Measurements from ENCODE around the gene OR8B8.
"Not testable (repeated sequence)": the region's sequence is repeated elsewhere in the genome, so short reads cannot be mapped to it uniquely, and the experiment has no call there.

The OR8B8 gene, protein sequence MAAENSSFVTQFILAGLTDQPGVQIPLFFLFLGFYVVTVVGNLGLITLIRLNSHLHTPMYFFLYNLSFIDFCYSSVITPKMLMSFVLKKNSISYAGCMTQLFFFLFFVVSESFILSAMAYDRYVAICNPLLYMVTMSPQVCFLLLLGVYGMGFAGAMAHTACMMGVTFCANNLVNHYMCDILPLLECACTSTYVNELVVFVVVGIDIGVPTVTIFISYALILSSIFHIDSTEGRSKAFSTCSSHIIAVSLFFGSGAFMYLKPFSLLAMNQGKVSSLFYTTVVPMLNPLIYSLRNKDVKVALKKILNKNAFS

DNA sequence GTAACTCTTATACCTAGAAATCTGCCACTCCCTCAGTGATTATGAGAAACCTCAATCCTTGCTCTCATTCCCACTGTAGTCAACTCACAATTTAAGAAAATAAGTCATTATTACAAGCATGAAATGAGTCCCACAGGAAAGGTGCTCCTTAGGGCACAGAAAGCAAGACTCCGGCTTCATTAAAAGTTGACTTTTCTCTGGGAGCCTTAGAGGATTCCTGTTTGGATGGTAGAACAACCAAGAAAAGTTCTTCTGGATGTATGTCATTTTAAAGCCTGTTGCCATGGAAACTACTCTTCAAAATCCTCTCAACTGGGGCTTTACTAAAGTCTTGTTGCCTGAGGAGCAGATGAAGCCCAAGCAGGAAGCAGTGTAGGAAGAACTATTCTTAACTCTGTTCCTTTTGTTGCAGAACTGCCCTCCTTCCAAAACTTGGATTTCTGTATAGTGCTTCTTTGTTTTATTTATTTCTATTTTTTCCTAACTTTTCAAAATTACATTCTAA is at the start of gene OR8B8:
Gene OR8B8, minus strand, starts transcription at position 51 of the 505 bp plus-strand sequence. CDS start 4,611 bp downstream, outside the sequence.
- DNase-seq: no peak

DNA sequence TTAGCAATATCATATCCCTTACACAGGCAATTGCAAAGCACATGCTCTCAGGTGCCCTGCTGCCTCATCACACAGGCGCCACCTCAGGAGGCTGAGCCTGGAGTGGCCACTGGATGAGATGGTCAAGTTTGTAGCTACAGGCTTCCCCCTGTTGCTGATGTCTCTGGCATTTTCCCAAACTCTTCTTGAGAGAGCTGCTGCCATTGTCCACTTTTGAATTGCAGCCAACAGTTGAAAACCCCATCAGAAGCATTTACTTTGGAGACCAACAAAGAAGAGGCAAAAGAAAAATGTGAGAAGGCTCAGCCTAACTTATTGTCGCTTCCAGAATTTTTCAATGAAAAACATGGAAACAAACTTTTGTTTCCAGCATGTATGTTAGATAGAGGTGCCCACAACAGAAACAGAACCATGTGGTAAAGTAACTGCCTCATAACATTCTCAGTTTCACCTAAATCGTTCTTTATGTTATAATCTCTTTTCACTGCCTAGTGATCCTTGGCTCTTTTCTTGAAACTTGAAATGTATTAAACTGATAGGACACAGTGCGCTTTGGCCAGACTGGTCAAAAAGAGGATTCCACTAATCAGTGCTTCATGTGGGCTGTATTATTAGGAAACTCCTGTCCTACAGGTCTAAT is 47.6 kb upstream of the OR8B8 start:
- no peak for DNase-seq

GRCh38 chr11:124483422-124483821 is 37.9 kb upstream of the OR8B8 start:
- DNase-seq: no peak

DNA sequence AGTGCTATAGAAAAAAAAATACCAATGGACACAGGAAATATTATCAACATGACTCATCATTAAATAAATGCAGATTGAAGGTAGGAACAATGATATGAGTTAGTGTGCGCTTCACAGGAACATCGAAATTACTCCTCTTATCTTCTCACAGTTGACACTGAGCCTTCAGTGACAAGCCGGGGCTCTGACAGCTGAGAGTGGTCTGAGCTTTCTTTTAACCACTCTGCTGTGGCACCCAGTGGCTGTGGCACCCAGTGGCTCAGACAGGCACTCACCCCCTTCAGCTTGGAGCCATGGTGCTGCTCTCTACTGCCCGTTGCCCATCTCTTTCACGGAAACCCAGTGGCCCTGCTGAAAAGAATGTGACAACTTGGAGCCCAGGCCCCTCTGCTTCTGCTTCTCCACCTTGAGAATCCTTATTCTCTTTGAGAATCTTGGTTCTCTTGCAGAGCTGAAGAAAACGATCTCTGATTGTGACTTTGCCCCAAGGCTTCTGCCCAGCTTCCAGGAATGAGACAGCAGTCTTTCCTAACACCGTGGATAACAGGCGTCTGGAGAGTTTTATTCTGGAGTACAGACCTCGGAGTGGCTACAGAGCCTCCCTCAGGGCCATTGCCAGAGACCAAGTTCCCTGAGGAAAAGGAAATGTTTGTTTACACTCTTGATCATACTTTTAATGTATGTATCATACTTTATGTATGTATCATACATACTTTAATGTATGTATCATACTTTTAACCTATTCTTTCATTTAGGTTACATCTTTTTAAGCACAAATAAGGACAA is 37.1 kb upstream of the OR8B8 start:
- no peak for DNase-seq

- no peak for DNase-seq
Observed at GRCh38 chr11:124481365-124482323, 36.1 kb upstream of the OR8B8 start.

DNA sequence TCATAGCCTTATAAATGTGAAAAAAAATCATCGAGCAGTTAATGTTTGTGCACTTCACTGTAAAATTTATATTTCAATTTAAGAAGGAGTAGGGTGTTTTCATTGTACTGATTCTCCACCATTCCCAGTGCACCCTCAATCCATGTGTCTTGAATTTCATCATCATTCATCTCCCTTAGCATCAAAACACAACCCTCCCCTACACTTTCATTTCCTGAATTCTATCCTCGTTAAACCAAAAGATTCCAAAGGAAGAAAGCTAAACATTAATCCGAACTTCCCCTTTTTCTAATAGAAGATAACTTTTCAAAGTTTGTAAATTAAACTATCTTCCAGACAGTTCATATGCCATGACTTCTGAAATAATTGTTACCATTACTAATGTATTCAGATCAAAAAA is 34.1 kb upstream of the OR8B8 start:
- DNase-seq: no peak

DNA sequence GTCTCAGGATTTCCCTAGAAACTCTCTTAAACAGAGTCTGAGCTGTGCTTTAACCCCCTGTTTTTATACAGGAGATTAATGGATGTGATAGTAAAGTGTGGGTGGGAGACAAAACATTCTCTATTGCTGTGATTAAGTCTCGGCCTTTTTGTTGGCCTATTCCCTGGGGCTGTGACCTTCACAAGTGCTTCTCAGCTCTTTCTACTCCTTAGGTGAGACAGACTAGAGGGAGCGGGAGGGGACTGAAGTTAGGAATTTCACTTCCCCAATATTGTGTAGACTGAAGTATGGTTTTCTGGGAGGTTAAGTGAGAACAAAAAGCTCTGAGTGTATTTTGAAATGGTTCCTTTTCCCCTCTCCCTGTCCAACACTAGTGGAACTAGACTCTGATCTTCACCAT is 29.8 kb upstream of the OR8B8 start:
- DNase-seq: no peak

DNA sequence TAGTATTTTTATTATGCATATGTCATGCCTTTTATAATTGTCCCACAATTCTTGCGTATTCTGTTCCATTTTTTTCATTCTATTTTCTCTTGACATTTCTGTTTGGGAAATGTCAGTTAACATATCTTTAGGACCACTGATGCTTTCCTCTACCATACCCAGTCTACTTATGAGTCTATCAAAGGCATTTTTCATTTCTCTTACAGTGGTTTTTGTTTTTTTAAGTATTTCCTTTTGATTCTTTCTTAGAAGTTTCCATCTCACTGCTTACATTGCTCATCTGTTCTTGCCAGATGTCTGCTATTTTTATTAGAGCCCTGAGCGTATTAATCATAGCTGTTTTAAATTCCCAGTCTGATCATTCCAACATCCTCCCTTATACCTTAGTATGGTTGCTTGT is 29.3 kb upstream of the OR8B8 start:
- no peak for DNase-seq

GRCh38 chr11:124474079-124474478 is 28.6 kb upstream of the OR8B8 start:
- no peak for DNase-seq

GRCh38 chr11:124473476-124473875 is 28.0 kb upstream of the OR8B8 start:
- DNase-seq: no peak

DNA sequence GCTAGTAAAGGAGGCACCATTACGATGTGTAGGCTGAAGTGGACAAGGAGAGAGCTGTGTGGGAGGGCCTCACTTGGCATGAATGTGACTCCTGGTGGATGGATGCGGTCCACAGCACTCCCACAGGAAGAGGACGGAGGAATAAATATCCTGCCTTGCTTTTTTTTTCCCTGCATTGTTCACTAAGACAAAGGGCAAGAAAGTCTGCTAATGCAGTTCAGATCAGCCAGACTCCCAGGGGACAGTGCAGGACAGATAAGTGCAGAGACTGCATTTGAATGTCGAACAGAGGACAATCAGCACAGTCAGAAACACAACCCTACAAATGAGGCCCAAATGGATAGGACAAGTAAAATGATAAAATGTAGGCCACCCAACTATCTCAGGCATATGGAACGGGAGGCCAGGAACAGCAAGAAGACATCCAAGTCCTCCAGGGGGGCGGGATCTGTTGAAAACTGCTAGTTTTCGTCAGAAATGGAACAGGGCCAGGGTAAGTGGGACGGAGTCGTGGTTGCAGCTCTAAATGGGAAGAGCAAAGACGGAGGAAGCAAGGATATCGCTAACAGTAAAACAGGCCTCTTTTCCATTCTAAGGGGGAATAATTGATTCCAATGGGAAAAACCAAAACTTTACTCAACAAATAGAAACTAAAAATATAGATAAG is 25.2 kb upstream of the OR8B8 start:
- DNase-seq: no peak

GRCh38 chr11:124467381-124467927 is 22.0 kb upstream of the OR8B8 start:
- DNase-seq: no peak

DNA sequence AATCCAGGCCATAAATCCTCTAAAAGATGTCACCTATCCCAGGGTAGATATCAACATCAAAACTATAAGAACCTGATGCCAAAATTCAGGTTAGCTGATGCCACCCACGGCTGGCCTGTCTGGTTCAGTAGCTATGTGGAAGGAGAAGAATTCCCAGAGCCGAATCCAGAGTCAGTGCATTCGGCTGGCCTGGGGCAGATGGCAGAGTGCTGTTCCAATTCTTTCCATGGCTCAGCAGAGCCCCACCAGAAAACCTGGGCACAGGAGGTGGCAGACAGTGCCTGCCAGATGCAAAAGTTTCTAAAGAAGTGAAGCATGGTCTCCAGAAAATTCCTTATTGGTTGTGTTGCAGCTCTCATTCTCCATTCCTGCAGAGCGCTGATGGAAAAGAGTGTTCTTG is 19.9 kb upstream of the OR8B8 start:
- DNase-seq: no peak

GRCh38 chr11:124463990-124464389 is 18.5 kb upstream of the OR8B8 start:
- DNase-seq: no peak

- no peak for DNase-seq
Observed at GRCh38 chr11:124463324-124463723, 17.8 kb upstream of the OR8B8 start.

GRCh38 chr11:124460459-124460858 is 15.0 kb upstream of the OR8B8 start:
- no peak for DNase-seq

- DNase-seq: not testable (repeated sequence)
Observed at GRCh38 chr11:124459379-124459778, 13.9 kb upstream of the OR8B8 start.

DNA sequence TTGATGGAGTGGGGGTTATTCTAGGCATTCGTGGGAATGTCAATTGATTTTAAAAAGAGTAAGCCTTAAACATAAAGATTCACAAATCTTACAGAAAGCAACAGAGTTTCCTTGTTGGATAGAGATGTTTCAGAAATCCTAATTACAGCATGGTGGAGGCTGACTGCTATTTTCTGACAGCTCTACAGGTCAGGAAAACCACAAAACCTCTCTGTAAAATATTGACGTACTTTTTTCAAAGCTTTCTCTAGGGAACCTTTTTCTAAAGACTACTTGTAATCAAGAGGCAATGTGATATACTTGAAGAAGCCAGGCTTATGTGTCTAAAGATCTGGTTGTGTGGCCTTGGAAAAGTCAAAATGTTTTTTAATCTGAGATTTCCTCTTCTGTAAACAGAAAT is 9.1 kb upstream of the OR8B8 start:
- DNase-seq: no peak

- no peak for DNase-seq
Observed at GRCh38 chr11:124446916-124447315, 1.4 kb upstream of the OR8B8 start.

GRCh38 chr11:124442847-124443246 is 2.6 kb downstream of the OR8B8 start:
- DNase-seq: no peak

GRCh38 chr11:124442442-124442841 is 3.1 kb downstream of the OR8B8 start:
- no peak for DNase-seq

GRCh38 chr11:124441519-124441918 is 4.0 kb downstream of the OR8B8 start:
- DNase-seq: no peak

Data from stimulated activated CD4-positive, alpha-beta T cell treated with anti-CD3 and anti-CD28 coated beads, Interleukin-4, amount 100 ng/mL, for 24 hours (primary cell).